HG02759 (cell line): Measurements from ENCODE around the gene CTNNA2.
"Not testable (repeated sequence)": the region's sequence is repeated elsewhere in the genome, so short reads cannot be mapped to it uniquely, and the experiment has no call there.

Source experiments
- ATAC-seq: cut with Tn5 transposase; IDR thresholded peaks from one replicate; pipeline ENCODE4 v1.9.1; 2021; ENCODE audit warnings: mild to moderate bottlenecking, moderate library complexity; ENCODE audit not compliant: unreplicated experiment

Gene CTNNA2

DNA sequence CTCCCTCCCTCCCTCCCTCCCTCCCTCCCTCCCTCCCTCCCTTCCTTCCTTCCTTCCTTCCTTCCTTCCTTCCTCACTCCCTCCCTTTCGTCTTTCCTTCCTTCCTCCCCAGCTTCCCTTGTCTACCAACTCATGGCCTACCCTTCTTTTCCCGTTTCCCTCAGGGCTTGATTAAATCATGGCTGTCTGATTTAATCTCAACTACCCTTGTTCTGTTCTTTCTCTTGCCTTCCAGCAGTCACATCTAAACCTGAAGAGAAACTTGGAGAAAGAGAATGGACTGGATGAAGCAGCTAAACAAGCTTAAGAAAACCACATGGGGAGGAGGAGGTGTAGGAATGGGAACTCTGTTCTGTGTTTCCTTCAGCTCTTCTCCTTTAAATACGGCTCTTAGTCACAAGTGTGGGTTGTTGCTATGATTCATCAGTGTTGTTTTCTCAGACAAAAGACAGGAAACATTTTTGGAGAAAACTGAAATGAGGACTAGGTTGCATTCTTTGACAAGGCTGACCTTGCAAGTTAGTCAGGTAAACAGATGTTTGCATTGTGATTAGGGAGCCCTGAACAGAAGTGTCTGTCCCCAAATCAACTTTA lies 613.8 kb downstream of the CTNNA2 start:
- no peak for ATAC-seq

GRCh38 chr2:80128080-80128479 lies 615.2 kb downstream of the CTNNA2 start:
- ATAC-seq = no peak

GRCh38 chr2:80132281-80132680 lies 619.4 kb downstream of the CTNNA2 start:
- ATAC-seq = no peak

GRCh38 chr2:80135001-80135400 lies 622.1 kb downstream of the CTNNA2 start:
- ATAC-seq = no peak

DNA sequence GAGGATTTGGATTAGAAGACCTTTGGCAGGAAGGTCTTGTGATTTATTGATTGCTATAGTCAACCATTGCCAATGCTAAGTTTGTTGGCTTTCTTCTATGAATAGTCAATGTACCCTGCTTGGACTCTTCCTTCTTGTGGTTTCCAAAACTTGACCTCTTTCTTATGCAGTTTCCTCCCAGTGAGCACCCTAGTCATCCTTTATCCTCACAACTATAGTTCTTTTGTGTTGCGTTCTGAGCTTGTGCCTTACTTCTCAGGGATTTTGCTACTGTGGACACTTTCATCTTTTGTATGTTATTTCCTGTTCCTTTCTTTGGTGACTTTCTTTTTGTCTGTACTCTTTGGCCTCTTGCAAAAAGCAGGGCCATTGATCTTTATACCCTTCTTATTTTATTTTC lies 623.5 kb downstream of the CTNNA2 start:
- no peak for ATAC-seq

DNA sequence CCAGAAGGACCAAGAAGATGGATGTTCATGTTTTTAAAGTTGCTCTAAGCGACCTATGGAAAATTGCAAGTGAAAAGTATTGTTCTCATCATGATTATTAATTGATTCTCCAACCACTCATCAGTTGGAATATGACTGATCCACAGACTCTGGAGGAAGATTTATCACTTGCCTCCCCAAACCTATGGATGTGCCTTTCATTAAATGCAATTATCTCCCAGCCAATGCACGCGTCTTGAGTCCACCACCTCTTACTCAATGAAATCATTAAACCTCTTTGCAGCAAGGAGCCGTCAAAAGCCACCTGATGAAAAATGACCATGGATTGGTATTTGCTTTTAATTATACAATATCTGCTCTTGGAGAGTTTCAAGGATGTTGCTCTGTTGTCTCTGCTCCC lies 626.1 kb downstream of the CTNNA2 start:
- ATAC-seq = no peak

GRCh38 chr2:80141007-80141726 lies 628.3 kb downstream of the CTNNA2 start:
- ATAC-seq = no peak

DNA sequence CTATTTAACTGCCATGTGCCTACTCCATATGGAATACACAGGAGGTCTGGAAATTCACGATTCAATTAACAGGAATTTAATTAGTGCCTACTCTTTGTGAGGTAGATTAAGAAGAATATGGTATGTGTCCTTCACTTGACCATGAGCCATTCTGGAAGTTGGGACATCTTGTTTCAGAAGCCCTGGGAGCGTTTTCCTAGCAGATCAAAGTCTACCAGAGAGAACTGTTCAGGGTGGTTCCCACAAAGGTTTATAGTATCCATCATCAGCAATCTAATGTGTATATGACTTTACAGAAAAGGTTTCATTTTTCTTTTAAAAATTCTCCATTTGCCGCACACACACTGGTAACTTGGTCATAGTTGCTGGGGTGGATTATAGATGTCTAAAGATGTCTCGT lies 632.6 kb downstream of the CTNNA2 start:
- ATAC-seq = no peak

DNA sequence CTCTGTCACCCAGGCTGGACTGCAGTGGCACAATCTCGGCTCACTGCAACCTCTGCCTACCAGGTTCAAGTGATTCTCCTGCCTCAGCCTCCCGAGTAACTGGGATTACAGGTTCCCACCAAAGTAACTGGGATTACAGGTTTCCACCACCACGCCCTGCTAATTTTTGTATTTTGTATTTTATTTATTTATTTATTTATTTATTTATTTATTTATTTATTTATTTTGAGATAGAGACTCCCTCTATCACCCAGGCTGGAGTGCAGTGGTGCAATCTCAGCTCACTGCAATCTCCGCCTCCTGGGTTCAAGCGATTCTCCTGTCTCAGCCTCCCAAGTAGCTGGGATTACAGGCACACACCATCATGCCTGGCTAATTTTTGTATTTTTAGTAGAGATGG lies 633.9 kb downstream of the CTNNA2 start:
- ATAC-seq = not testable (repeated sequence)

DNA sequence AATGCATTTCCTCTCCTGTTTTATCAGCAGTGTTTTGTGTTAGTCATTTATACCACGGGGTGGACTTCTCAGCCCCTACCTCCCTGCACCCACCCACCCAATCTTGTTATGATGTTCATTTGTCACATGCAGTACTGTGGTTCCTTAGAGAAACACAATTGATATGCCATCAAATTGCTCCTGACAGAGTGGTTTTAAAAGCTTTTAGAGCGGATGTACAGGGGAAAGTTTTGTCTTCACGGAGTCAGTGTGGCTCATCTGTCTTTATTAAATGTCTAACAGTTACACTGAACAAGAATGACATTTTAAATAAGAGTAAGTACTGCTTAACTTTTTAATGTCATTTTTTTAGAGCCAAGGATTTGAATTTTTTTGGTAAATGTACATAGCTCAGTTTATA lies 634.8 kb downstream of the CTNNA2 start:
- no peak for ATAC-seq

- ATAC-seq = no peak
Observed at GRCh38 chr2:80148906-80149305, 636.1 kb downstream of the CTNNA2 start.

GRCh38 chr2:80149991-80150390 lies 637.1 kb downstream of the CTNNA2 start:
- ATAC-seq = no peak

DNA sequence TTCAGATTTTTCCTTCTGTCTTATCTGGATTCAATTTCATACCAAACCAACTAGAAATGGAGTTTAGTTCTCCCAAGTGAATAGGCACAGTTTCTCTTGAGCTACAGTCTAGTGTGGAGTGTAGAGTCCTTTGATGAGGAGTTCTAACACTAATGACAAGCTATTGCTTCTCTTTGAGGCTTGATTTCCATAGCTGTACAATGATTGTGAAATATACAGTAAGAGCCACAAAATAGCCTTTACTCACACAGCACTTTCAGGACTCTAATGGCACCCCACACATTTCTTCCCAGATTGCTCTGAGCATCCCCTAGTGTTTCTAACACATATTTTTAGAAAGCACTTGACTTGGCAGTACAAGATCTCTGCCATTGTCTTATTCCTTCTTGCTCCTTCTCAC lies 638.4 kb downstream of the CTNNA2 start:
- ATAC-seq = no peak

DNA sequence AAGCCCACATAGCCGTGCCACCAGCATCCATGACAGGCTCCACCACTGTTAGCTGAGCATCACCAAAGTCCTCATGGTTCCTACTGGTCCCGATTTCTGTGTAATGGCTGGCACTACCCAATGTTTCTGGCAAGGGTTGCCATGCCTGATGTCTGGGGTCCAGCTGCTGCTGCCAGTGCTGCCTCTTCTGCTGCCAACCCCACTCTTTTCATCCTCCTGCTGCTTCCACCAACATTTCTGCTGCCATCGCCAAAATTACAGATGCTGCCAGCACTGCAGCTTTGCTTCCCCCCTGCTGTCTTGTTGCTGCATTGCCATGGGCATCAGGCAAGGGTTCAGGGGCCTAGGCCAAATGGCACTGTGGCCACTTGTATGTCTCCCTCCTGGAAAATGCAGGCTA lies 638.8 kb downstream of the CTNNA2 start:
- no peak for ATAC-seq

GRCh38 chr2:80153151-80153550 lies 640.3 kb downstream of the CTNNA2 start:
- ATAC-seq = no peak

- no peak for ATAC-seq
Observed at GRCh38 chr2:80153768-80154167, 640.9 kb downstream of the CTNNA2 start.

- ATAC-seq = no peak
Observed at GRCh38 chr2:80154231-80154915, 641.5 kb downstream of the CTNNA2 start.

GRCh38 chr2:80164375-80164774 lies 651.5 kb downstream of the CTNNA2 start:
- ATAC-seq = no peak

DNA sequence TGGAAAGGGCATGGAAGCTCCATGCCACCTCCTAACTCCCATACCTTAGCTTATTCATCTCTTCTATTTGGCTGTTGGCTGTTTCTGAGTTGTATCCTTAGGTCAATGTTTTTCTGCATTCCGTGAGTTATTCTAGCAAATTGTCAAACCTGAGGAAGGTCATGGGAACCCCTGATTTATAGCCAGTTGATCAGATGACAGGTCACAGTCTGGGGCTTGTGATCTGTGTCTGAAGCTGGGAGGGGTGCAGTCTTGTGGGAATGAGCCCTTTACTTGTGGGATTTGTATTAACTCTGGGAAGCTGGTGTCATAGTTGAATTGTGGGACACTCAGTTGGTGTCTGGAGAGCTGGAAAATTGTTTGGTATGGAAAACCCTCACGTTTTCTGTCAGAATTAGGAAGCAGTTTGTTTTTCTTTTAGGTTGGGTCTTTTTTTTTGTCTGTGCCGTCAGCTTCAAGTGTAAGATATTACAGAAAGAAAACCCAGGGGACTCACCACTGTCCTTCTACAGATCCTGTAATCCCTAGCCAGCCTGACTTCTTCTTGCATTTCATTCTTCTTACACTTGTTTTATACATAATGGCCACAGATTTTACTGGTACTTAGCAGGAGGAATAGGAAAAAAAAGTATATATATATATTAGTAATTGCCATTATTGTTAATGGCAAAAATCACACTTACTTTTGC lies 653.8 kb downstream of the CTNNA2 start:
- no peak for ATAC-seq

- no peak for ATAC-seq
Observed at GRCh38 chr2:80167284-80167808, 654.5 kb downstream of the CTNNA2 start.

DNA sequence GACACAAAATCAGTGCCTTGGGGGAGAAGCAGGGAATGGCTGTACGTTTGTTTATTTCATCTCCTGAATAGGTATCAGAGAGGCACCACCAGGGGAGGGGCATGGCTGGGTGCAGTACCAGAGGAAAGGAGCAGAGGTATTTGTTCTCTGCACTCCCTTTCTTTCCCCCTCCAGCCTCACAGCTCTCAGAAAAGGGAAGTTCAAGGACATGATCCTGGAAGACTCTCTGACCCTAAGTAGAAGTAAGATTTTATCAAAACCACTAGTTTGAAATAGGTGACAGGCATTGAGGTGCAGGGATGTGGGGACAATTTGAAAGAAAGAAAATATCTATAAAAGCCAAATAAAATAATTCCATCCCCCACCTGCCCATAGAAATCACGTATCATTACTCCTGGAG lies 655.2 kb downstream of the CTNNA2 start:
- no peak for ATAC-seq
